A549 (cell line): ENCODE measurements around the gene FGF3.

ENCODE experiments used
- ESRRA ChIP-seq: fragments of 150-350 bp; IDR thresholded peaks from 2 replicates; pipeline ENCODE4 v1.6.1; 2014; ENCODE audit warnings: mild to moderate bottlenecking, low read length, borderline replicate concordance
- MAFK ChIP-seq: fragments of 450-650 bp; IDR thresholded peaks from 2 replicates; pipeline ENCODE4 v1.6.1; 2014; ENCODE audit not compliant: partially characterized antibody
- MAX ChIP-seq: IDR thresholded peaks from 2 replicates; pipeline ENCODE4 v1.6.1; 2012
- POLR2A ChIP-seq: IDR thresholded peaks from 2 replicates; pipeline ENCODE4 v1.6.1; 2012; ENCODE audit warnings: mild to moderate bottlenecking, low read length
- TF ChIP-seq, protein P1 (sequence below): fragments of 150-350 bp; IDR thresholded peaks from 2 replicates; pipeline ENCODE4 v1.6.1; 2014; ENCODE audit warnings: low read depth, mild to moderate bottlenecking, low read length
- TF ChIP-seq, protein P2 (sequence below): fragments of >200 bp; sonication (Bioruptor Twin); formaldehyde crosslinking; IDR thresholded peaks from 3 replicates; pipeline ENCODE4 v1.5.1; 2016

GRCh38 chr11:69863544-69864200 is 44.5 kb upstream of the FGF3 start:
- TF ChIP-seq, protein P1, sequence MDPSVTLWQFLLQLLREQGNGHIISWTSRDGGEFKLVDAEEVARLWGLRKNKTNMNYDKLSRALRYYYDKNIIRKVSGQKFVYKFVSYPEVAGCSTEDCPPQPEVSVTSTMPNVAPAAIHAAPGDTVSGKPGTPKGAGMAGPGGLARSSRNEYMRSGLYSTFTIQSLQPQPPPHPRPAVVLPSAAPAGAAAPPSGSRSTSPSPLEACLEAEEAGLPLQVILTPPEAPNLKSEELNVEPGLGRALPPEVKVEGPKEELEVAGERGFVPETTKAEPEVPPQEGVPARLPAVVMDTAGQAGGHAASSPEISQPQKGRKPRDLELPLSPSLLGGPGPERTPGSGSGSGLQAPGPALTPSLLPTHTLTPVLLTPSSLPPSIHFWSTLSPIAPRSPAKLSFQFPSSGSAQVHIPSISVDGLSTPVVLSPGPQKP = no peak
- TF ChIP-seq MAX (no peak), MAFK (no peak), POLR2A (no peak), ESRRA (no peak)
- TF ChIP-seq, protein P2, sequence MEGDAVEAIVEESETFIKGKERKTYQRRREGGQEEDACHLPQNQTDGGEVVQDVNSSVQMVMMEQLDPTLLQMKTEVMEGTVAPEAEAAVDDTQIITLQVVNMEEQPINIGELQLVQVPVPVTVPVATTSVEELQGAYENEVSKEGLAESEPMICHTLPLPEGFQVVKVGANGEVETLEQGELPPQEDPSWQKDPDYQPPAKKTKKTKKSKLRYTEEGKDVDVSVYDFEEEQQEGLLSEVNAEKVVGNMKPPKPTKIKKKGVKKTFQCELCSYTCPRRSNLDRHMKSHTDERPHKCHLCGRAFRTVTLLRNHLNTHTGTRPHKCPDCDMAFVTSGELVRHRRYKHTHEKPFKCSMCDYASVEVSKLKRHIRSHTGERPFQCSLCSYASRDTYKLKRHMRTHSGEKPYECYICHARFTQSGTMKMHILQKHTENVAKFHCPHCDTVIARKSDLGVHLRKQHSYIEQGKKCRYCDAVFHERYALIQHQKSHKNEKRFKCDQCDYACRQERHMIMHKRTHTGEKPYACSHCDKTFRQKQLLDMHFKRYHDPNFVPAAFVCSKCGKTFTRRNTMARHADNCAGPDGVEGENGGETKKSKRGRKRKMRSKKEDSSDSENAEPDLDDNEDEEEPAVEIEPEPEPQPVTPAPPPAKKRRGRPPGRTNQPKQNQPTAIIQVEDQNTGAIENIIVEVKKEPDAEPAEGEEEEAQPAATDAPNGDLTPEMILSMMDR = no peak
